B cell (primary cell): ENCODE measurements around the gene RAB9A. TPM values are rescaled to one million over a fixed set of nuclear protein-coding genes. Genes with fewer than 3 reads are reported as not detected.

Source experiments
- ATAC-seq: fragments of 200-7000 bp; cut with Tn5 transposase; one replicate; pipeline ENCODE4 v1.10.0; 2021; ENCODE audit warnings: low read depth, mild to moderate bottlenecking, moderate number of reproducible peaks, moderate library complexity
- CTCF ChIA-PET: fragments of 350-600 bp; sonication (Branson Sonifier 250); formaldehyde crosslinking; loops from one replicate; lab custom pipeline; 2021; ENCODE audit warnings: antibody characterized with exemption, inconsistent platforms; lab: Charles Lee
- POLR2A ChIA-PET: fragments of 350-600 bp; sonication (Branson Sonifier 250); formaldehyde crosslinking; loops from one replicate; lab custom pipeline; 2021; ENCODE audit warnings: antibody characterized with exemption; lab: Charles Lee
- DNase-seq: peaks from one replicate; pipeline ENCODE4 v3.0.0; 2013
- H2AFZ ChIP-seq: 2 replicates; pipeline ENCODE4 v1.6.1; 2012; ENCODE audit warnings: mild to moderate bottlenecking, low read depth, low read length; ENCODE audit not compliant: insufficient read depth, poor library complexity, severe bottlenecking
- H3K27ac ChIP-seq, 2 donors: 1 replicate in 1 of 2; 2 replicates in 1 of 2; pipeline ENCODE4 v1.5.1; 2012 to 2013; ENCODE audit warnings: low read length in 2 of 2, mild to moderate bottlenecking in 2 of 2, moderate library complexity in 1 of 2
- H3K27me3 ChIP-seq, 4 experiments: fragments of 200-600 bp in 1 of 4; sonication (generic) in 1 of 4; replicated peaks in 1 of 4; 1 replicate in 2 of 4; 2 replicates in 2 of 4; pipeline versions ENCODE4 v1.6.1 to v1.7.0; 2013 to 2016; ENCODE audit warnings: low read length in 3 of 4, mild to moderate bottlenecking in 2 of 4, mixed read lengths in 1 of 4, moderate library complexity in 1 of 4; ENCODE audit not compliant: insufficient read depth in 4 of 4, control insufficient read depth in 3 of 4; ENCODE audit errors: control extremely low read depth in 1 of 4
- H3K36me3 ChIP-seq, 2 experiments: replicated peaks in 1 of 2; 1 replicate in 1 of 2; 2 replicates in 1 of 2; pipeline versions ENCODE4 v1.6.1 to v1.7.1; 2013; ENCODE audit warnings: low read length in 1 of 2; ENCODE audit not compliant: insufficient read depth in 2 of 2, control insufficient read depth in 1 of 2; ENCODE audit errors: control extremely low read depth in 1 of 2, extremely low read depth in 1 of 2
- H3K4me1 ChIP-seq, 2 donors: fragments of 200-600 bp in 1 of 2; sonication (generic) in 1 of 2; 1 replicate in 1 of 2; 2 replicates in 1 of 2; pipeline versions ENCODE4 v1.5.1 to v1.6.1; 2013 to 2017; ENCODE audit warnings: low read length in 2 of 2; ENCODE audit not compliant: control insufficient read depth in 2 of 2, insufficient read depth in 2 of 2
- H3K4me2 ChIP-seq: replicated peaks from 2 replicates; pipeline ENCODE3; 2012; ENCODE audit warnings: mild to moderate bottlenecking, low read depth, low read length; ENCODE audit not compliant: poor library complexity, severe bottlenecking
- H3K4me3 ChIP-seq, 5 experiments: fragments of 200-600 bp in 1 of 5; sonication (generic) in 1 of 5; 1 replicate in 3 of 5; 2 replicates in 2 of 5; pipeline versions ENCODE4 v1.5.1 to v1.7.0; 2011 to 2016; ENCODE audit warnings: low read length in 4 of 5, mild to moderate bottlenecking in 4 of 5, low read depth in 2 of 5, control low read depth in 1 of 5, moderate library complexity in 1 of 5; ENCODE audit not compliant: insufficient read depth in 1 of 5; ENCODE audit errors: control extremely low read depth in 1 of 5, extremely low read depth in 1 of 5
- H3K79me2 ChIP-seq: fragments of 200-600 bp; sonication (generic); one replicate; pipeline ENCODE4 v1.6.0; 2016; ENCODE audit warnings: low read length; ENCODE audit not compliant: control insufficient read depth, insufficient read depth
- H3K9ac ChIP-seq: fragments of 200-600 bp; sonication (generic); 2 replicates; pipeline ENCODE4 v1.6.1; 2017; ENCODE audit warnings: mild to moderate bottlenecking, low read length, moderate library complexity
- H3K9me3 ChIP-seq, 3 donors: one replicate each; pipeline versions ENCODE4 v1.6.1 to v1.7.1; 2013; ENCODE audit warnings: low read length in 2 of 3; ENCODE audit not compliant: control insufficient read depth in 2 of 3, insufficient read depth in 1 of 3; ENCODE audit errors: control extremely low read depth in 1 of 3
- H4K20me1 ChIP-seq: 2 replicates; pipeline ENCODE4 v1.6.0; 2012; ENCODE audit warnings: mild to moderate bottlenecking, low read length; ENCODE audit not compliant: insufficient read depth, control insufficient read depth, poor library complexity, severe bottlenecking
- H3K27ac Mint-ChIP-seq: one replicate; pipeline ENCODE4 v1.8.0; 2021; ENCODE audit warnings: mixed read lengths
- H3K27me3 Mint-ChIP-seq: one replicate; pipeline ENCODE4 v1.8.0; 2021; ENCODE audit warnings: mixed read lengths
- H3K4me1 Mint-ChIP-seq: one replicate; pipeline ENCODE4 v1.8.0; 2021; ENCODE audit warnings: mixed read lengths
- H3K4me3 Mint-ChIP-seq: one replicate; pipeline ENCODE4 v1.8.0; 2021; ENCODE audit warnings: mixed read lengths
- H3K9me3 Mint-ChIP-seq: one replicate; pipeline ENCODE4 v1.8.0; 2022; ENCODE audit warnings: mixed read lengths; ENCODE audit not compliant: insufficient read depth
- EZH2 ChIP-seq: IDR thresholded peaks from 2 replicates; pipeline ENCODE4 v1.6.1; 2012; ENCODE audit warnings: borderline replicate concordance, low read depth, mild to moderate bottlenecking, moderate library complexity, low read length; ENCODE audit not compliant: insufficient read depth, poor library complexity, severe bottlenecking
- WGBS: methylation state at CpG from one replicate; pipeline ENCODE4 v1.1.5; 2013; ENCODE audit warnings: missing lambda C conversion rate; ENCODE audit not compliant: insufficient coverage; 5-methylcytosine and 5-hydroxymethylcytosine counted together
- intact Hi-C: fragments of 100-400 bp; cut with micrococcal nuclease; formaldehyde crosslinking; loops from one replicate; pipeline ENCODE4 v1.10.0; 2022
- polyA plus RNA-seq: library from polyadenylated mRNA; depleted of rRNA; stranded (reverse); fragments of >200 nt; gene quantifications from 2 replicates; pipeline ENCODE4 v1.2.3, GENCODE V29; 2012
- total RNA-seq, 2 donors: library from RNA; stranded (reverse); fragments of 120-200 nt in 1 of 2; gene quantifications; 1 replicate in 1 of 2; 2 replicates in 1 of 2; pipeline versions ENCODE4 v1.2.3 to v1.2.4, GENCODE V29; 2013 to 2022
- TF ChIP-seq, protein P1 (sequence below): fragments of 200-600 bp; IDR thresholded peaks from one replicate; pipeline ENCODE4 v1.8.0; 2022; ENCODE audit warnings: antibody characterized with exemption, mild to moderate bottlenecking

Gene RAB9A
- total and polyA plus RNA-seq, 2 donors (not counting 1 experiment from before 2014, with no cell fraction given) = 11.9 to 16.7 TPM

GRCh38 chrX:13717700-13718472 lies 29.0 kb downstream of the RAB9A start:
- Mint-ChIP-seq H3K4me3 (no peak overlapping the region), H3K9me3 (no peaks in the 10 kb centered on the region), H3K27ac (no peak overlapping the region), H3K4me1 (peaks cover 14% of the 10 kb centered on the region), H3K27me3 (no peaks in the 10 kb centered on the region)
- H4K20me1 ChIP-seq = peaks cover 27% of the 10 kb centered on the region
- H3K27me3 ChIP-seq = no peaks in the 10 kb centered on the region
- no peak overlapping the region for H3K4me2 ChIP-seq
- ATAC-seq (no peak), DNase-seq (no peak)
- no peaks in the 10 kb centered on the region for H3K9me3 ChIP-seq
- peaks cover 7 to 11% of the 10 kb centered on the region in 2 donors for H3K4me1 ChIP-seq
- intact Hi-C loops = no loop called here
- no peak for TF ChIP-seq EZH2
- TF ChIP-seq, protein P1, sequence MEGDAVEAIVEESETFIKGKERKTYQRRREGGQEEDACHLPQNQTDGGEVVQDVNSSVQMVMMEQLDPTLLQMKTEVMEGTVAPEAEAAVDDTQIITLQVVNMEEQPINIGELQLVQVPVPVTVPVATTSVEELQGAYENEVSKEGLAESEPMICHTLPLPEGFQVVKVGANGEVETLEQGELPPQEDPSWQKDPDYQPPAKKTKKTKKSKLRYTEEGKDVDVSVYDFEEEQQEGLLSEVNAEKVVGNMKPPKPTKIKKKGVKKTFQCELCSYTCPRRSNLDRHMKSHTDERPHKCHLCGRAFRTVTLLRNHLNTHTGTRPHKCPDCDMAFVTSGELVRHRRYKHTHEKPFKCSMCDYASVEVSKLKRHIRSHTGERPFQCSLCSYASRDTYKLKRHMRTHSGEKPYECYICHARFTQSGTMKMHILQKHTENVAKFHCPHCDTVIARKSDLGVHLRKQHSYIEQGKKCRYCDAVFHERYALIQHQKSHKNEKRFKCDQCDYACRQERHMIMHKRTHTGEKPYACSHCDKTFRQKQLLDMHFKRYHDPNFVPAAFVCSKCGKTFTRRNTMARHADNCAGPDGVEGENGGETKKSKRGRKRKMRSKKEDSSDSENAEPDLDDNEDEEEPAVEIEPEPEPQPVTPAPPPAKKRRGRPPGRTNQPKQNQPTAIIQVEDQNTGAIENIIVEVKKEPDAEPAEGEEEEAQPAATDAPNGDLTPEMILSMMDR = no peak
- WGBS = 97% methylated on average over 5 of the region's 7 CpGs
- no peak overlapping the region for H3K4me3 ChIP-seq
- H2AFZ ChIP-seq = no peak overlapping the region
- POLR2A ChIA-PET = no interaction called here
- H3K79me2 ChIP-seq = peaks cover 22% of the 10 kb centered on the region
- no peak overlapping the region for H3K9ac ChIP-seq
- CTCF ChIA-PET = interaction anchor here (2.1 kb wide), 1 partner anchor 16 kb away, joined by 4 read pairs; the partner anchor contains the start of genes OFD1 and TRAPPC2
- H3K27ac ChIP-seq = no peak overlapping the region
- H3K36me3 ChIP-seq = peaks cover 0 to 27% of the 10 kb centered on the region in 2 experiments
